Measurements from ENCODE around the gene UCHL3.

DNA sequence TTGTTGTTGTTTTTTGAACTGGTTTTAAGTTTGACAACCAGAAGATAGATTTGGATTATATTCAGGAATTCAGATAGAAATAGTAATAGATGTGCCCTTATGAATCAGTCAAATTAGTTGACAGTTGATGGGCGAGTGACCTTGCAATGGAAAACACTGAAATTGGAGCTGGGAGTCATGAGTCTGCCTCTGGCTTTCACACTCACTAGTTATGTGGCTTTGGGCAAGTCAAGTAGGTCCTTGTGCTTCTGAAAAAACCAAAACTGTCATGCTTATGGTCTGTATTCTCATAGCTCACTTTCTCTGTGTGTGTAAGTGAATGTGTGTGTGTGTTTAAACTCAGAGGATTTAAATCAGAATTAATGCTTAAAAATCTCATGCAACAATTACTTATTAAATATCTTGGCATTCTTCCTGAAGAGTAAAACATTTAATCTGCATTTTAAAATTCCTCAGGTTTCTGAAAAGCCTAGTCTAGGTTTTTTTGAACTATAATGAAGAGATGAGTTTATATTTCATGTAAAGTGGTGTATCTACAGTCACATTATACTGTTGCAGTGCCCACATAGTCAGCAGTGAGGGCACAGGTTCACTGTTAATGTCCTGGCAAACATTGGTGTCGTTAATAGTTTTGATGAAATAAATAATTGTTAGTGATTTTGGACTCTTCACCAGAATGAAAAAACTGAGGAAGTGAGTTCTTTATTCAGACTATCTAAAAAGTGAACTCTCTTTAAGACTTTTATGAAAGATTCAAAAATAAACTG, 32.5 kb downstream of the UCHL3 start:
- TF ChIP-seq, protein P1, sequence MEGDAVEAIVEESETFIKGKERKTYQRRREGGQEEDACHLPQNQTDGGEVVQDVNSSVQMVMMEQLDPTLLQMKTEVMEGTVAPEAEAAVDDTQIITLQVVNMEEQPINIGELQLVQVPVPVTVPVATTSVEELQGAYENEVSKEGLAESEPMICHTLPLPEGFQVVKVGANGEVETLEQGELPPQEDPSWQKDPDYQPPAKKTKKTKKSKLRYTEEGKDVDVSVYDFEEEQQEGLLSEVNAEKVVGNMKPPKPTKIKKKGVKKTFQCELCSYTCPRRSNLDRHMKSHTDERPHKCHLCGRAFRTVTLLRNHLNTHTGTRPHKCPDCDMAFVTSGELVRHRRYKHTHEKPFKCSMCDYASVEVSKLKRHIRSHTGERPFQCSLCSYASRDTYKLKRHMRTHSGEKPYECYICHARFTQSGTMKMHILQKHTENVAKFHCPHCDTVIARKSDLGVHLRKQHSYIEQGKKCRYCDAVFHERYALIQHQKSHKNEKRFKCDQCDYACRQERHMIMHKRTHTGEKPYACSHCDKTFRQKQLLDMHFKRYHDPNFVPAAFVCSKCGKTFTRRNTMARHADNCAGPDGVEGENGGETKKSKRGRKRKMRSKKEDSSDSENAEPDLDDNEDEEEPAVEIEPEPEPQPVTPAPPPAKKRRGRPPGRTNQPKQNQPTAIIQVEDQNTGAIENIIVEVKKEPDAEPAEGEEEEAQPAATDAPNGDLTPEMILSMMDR (IDR thresholded peaks at IDR 0.05; ENCODE audit: low read length): no peak
- no peak for TF ChIP-seq EZH2 (IDR thresholded peaks at IDR 0.05; ENCODE audit: borderline replicate concordance, low read length)
